Stimulated activated CD8-positive, alpha-beta memory T cell treated with anti-CD3 and anti-CD28 coated beads, Interleukin-7, amount 100 ng/mL, for 24 hours (primary cell): ENCODE results near the gene PAQR3.
"Not testable (repeated sequence)": the region's sequence is repeated elsewhere in the genome, so short reads cannot be mapped to it uniquely, and the experiment has no call there.

ENCODE experiments used
- DNase-seq: peaks from one replicate; pipeline ENCODE4 v3.0.0-alpha.2; 2020; ENCODE audit warnings: low read depth

PAQR3 gene

GRCh38 chr4:78926826-78927225 lies 12.4 kb downstream of the PAQR3 start:
- DNase-seq, result no peak

GRCh38 chr4:78923464-78924312 lies 15.6 kb downstream of the PAQR3 start:
- DNase-seq, result no peak

- DNase-seq, result no peak
Measured at GRCh38 chr4:78922207-78922606, 17.0 kb downstream of the PAQR3 start.

- DNase-seq, result no peak
Measured at GRCh38 chr4:78910612-78911011, 28.6 kb downstream of the PAQR3 start.

GRCh38 chr4:78908974-78909373 lies 30.3 kb downstream of the PAQR3 start:
- DNase-seq, result not testable (repeated sequence)

- DNase-seq, result no peak
Measured at GRCh38 chr4:78907638-78908037, 31.6 kb downstream of the PAQR3 start.

- DNase-seq, result no peak
Measured at GRCh38 chr4:78904143-78904542, 35.1 kb downstream of the PAQR3 start.

- DNase-seq, result no peak
Measured at GRCh38 chr4:78902298-78902697, 36.9 kb downstream of the PAQR3 start.

GRCh38 chr4:78901882-78902281 lies 37.4 kb downstream of the PAQR3 start:
- no peak for DNase-seq

GRCh38 chr4:78899302-78899701 lies 39.9 kb downstream of the PAQR3 start:
- no peak for DNase-seq

GRCh38 chr4:78889955-78890354 lies 49.3 kb downstream of the PAQR3 start:
- no peak for DNase-seq

- DNase-seq, result no peak
Measured at GRCh38 chr4:78885598-78885997, 53.6 kb downstream of the PAQR3 start.

- DNase-seq, result no peak
Measured at GRCh38 chr4:78880874-78881492, 58.3 kb downstream of the PAQR3 start.

- no peak for DNase-seq
Measured at GRCh38 chr4:78878031-78878430, 61.2 kb downstream of the PAQR3 start.

- DNase-seq, result no peak
Measured at GRCh38 chr4:78876568-78877320, 62.5 kb downstream of the PAQR3 start.

- no peak for DNase-seq
Measured at GRCh38 chr4:78870056-78870455, 69.2 kb downstream of the PAQR3 start.

- DNase-seq, result not testable (repeated sequence)
Measured at GRCh38 chr4:78868712-78869111, 70.5 kb downstream of the PAQR3 start.

- no peak for DNase-seq
Measured at GRCh38 chr4:78865451-78865850, 73.8 kb downstream of the PAQR3 start.

- no peak for DNase-seq
Measured at GRCh38 chr4:78864405-78865024, 74.7 kb downstream of the PAQR3 start.

GRCh38 chr4:78863991-78864390 lies 75.2 kb downstream of the PAQR3 start:
- no peak for DNase-seq

GRCh38 chr4:78863254-78863869 lies 75.9 kb downstream of the PAQR3 start:
- DNase-seq, result no peak

- DNase-seq, result no peak
Measured at GRCh38 chr4:78862314-78862737, 76.9 kb downstream of the PAQR3 start.
